Suprapubic skin (tissue), 4 donors: Measurements from ENCODE around the gene ARPC5. TPM values are rescaled to one million over a fixed set of nuclear protein-coding genes. Genes with fewer than 3 reads are reported as not detected.

Source experiments
- DNase-seq, 2 donors: peaks; one replicate each; pipeline ENCODE4 v3.0.0-alpha.2; 2019; ENCODE audit warnings: low spot score in 2 of 2
- H3K27ac ChIP-seq: fragments of 200-600 bp; sonication (generic); one replicate; pipeline ENCODE4 v1.5.1; 2019
- H3K27me3 ChIP-seq: fragments of 200-600 bp; sonication (generic); one replicate; pipeline ENCODE4 v1.5.1; 2019
- H3K36me3 ChIP-seq: fragments of 200-600 bp; sonication (generic); one replicate; pipeline ENCODE4 v1.5.1; 2019
- H3K4me1 ChIP-seq: fragments of 200-600 bp; sonication (generic); one replicate; pipeline ENCODE4 v1.5.1; 2019
- H3K4me3 ChIP-seq: fragments of 200-600 bp; sonication (generic); one replicate; pipeline ENCODE4 v1.5.1; 2019; ENCODE audit warnings: mild to moderate bottlenecking
- H3K9me3 ChIP-seq: fragments of 200-600 bp; sonication (generic); one replicate; pipeline ENCODE4 v1.5.1; 2019
- EP300 ChIP-seq: sonication (generic); formaldehyde crosslinking; IDR thresholded peaks from one replicate; pipeline ENCODE4 v1.6.1; 2017; ENCODE audit warnings: antibody characterized with exemption
- POLR2A ChIP-seq, 2 donors: fragments of 450-650 bp; IDR thresholded peaks; one replicate each; pipeline ENCODE4 v1.6.1; 2017; ENCODE audit warnings: antibody characterized with exemption in 2 of 2, mild to moderate bottlenecking in 2 of 2, moderate library complexity in 2 of 2
- POLR2AphosphoS5 ChIP-seq, 3 donors: sonication (generic); formaldehyde crosslinking; IDR thresholded peaks; one replicate each; pipeline ENCODE4 v1.6.1; 2017; ENCODE audit warnings: antibody characterized with exemption in 3 of 3
- WGBS: methylation state at CpG from one replicate; pipeline ENCODE4 v1.1.5; 2018; 5-methylcytosine and 5-hydroxymethylcytosine counted together
- total RNA-seq, 4 donors: library from RNA; depleted of rRNA; stranded (reverse); fragments of >200 nt; gene quantifications; one replicate each; pipeline ENCODE4 v1.1.0, GENCODE V29; 2016
- TF ChIP-seq, protein P1 (sequence below), 2 donors: fragments of 200-600 bp in 1 of 2; fragments of 450-650 bp in 1 of 2; sonication (generic) in 1 of 2; IDR thresholded peaks; one replicate each; pipeline ENCODE4 v1.5.1; 2016 to 2019; ENCODE audit warnings: antibody characterized with exemption in 2 of 2, mild to moderate bottlenecking in 1 of 2, moderate library complexity in 1 of 2

Gene ARPC5
- total RNA-seq, 4 donors from 2014 or later: 45.1 to 66.9 (median 52.5) TPM

DNA sequence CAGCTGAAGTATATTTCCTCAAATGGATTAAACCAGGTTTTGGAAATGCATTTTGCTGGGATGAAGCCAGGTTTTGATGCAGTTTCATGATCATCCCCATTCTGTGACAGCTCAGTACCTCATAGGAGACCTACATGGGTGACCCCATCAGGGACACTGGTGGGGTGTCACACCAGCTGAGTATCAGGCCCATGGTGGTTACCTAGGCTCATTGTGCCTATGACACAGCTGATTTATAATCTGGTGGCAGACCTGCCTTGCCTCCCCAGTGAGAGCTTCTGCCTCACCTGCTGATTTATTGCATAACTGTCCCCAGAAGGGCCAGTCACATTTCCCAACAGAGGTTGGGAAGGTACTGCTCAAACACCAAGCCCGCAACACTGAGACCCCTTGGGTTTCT, 49.1 kb downstream of the ARPC5 start:
- 100% methylated on average over 1 of the region's 1 CpG for WGBS
- H3K9me3 ChIP-seq: no peaks in the 10 kb centered on the region
- no peaks in the 10 kb centered on the region for H3K36me3 ChIP-seq
- H3K27me3 ChIP-seq: no peaks in the 10 kb centered on the region
- peaks cover 7% of the 10 kb centered on the region for H3K4me1 ChIP-seq
- peak in 1 of 2 donors; percentile 53 for DNase-seq
- TF ChIP-seq EP300 (no peak), POLR2A (IDR thresholded peaks at IDR 0.05) (no peak)
- TF ChIP-seq, protein P1, sequence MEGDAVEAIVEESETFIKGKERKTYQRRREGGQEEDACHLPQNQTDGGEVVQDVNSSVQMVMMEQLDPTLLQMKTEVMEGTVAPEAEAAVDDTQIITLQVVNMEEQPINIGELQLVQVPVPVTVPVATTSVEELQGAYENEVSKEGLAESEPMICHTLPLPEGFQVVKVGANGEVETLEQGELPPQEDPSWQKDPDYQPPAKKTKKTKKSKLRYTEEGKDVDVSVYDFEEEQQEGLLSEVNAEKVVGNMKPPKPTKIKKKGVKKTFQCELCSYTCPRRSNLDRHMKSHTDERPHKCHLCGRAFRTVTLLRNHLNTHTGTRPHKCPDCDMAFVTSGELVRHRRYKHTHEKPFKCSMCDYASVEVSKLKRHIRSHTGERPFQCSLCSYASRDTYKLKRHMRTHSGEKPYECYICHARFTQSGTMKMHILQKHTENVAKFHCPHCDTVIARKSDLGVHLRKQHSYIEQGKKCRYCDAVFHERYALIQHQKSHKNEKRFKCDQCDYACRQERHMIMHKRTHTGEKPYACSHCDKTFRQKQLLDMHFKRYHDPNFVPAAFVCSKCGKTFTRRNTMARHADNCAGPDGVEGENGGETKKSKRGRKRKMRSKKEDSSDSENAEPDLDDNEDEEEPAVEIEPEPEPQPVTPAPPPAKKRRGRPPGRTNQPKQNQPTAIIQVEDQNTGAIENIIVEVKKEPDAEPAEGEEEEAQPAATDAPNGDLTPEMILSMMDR (IDR thresholded peaks at IDR 0.05): no peak
- no peak overlapping the region for H3K27ac ChIP-seq
- no peak overlapping the region for H3K4me3 ChIP-seq

DNA sequence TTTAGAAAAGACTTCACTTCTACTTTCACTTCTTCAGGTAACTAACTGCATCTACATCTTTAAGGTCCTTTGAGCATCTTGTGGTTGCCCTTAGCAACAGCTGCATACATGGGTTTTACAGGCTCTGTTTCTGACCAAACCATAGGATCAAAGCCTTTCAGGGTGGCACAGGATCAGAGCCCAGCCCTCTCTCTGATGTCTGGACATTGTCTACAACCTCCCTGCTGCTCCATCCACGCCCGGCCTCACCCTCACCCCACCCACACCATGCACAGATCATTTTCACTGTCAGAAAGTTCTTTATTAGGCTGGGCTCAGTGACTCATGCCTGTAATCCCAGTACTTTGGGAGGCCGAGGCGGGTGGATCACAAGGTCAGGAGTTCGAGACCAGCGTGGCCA, 50.5 kb downstream of the ARPC5 start:
- Histone ChIP-seq H3K4me3 (no peak overlapping the region), H3K27ac (no peak overlapping the region), H3K36me3 (no peaks in the 10 kb centered on the region), H3K27me3 (no peaks in the 10 kb centered on the region), H3K4me1 (peaks cover 3% of the 10 kb centered on the region), H3K9me3 (no peaks in the 10 kb centered on the region)
- DNase-seq: no peak
- TF ChIP-seq, protein P1 (IDR thresholded peaks at IDR 0.05): no peak
- TF ChIP-seq POLR2A (IDR thresholded peaks at IDR 0.05) (no peak), POLR2AphosphoS5 (IDR thresholded peaks at IDR 0.05) (no peak), EP300 (no peak)
- WGBS: 72% methylated on average over 6 of the region's 6 CpGs

DNA sequence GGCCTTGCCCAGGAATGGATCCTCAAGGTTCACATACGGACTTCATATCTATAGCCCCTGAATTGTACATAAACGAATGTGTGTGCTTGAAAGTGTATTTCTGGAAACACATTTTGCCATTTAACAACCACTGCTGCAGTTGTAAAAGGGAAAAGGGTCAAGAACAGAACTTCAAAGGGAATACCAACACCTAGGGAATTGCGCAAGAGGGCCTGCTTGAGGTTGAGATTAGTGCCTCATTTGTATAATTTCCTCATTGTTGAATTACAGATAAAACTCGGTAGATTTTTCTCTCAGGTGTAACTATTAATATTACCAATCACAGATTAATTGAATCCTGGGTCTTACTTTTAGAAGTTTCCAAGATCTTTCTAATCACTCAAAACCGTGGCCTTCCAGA, 51.4 kb downstream of the ARPC5 start:
- no peak overlapping the region for H3K27ac ChIP-seq
- no peak for DNase-seq
- WGBS: 71% methylated on average over 5 of the region's 5 CpGs
- H3K4me3 ChIP-seq: no peak overlapping the region
- no peaks in the 10 kb centered on the region for H3K9me3 ChIP-seq
- no peaks in the 10 kb centered on the region for H3K27me3 ChIP-seq
- H3K4me1 ChIP-seq: no peaks in the 10 kb centered on the region
- TF ChIP-seq POLR2A (IDR thresholded peaks at IDR 0.05) (no peak), EP300 (no peak), POLR2AphosphoS5 (IDR thresholded peaks at IDR 0.05) (no peak)
- TF ChIP-seq, protein P1 (IDR thresholded peaks at IDR 0.05): no peak
- no peaks in the 10 kb centered on the region for H3K36me3 ChIP-seq

DNA sequence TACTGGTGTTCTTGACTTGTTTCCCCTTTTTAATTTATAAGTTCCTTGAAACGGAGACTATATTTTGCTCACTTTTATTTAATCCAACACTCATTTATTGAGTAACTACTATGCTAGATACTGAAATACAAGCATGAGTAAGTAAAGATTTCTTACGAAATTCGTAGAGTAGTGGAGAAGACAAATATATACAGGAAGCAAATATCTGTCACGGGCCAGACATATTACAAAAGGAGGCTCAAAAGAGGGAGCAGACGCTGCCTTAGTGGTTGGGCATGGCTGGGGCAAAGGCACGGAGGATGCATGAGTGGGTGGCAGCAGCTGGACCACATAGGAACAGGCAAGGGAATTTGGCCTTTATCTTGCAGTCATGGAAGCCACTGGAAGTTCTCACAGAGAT, 52.1 kb downstream of the ARPC5 start:
- 86% methylated on average over 6 of the region's 6 CpGs for WGBS
- H3K27ac ChIP-seq: no peak overlapping the region

DNA sequence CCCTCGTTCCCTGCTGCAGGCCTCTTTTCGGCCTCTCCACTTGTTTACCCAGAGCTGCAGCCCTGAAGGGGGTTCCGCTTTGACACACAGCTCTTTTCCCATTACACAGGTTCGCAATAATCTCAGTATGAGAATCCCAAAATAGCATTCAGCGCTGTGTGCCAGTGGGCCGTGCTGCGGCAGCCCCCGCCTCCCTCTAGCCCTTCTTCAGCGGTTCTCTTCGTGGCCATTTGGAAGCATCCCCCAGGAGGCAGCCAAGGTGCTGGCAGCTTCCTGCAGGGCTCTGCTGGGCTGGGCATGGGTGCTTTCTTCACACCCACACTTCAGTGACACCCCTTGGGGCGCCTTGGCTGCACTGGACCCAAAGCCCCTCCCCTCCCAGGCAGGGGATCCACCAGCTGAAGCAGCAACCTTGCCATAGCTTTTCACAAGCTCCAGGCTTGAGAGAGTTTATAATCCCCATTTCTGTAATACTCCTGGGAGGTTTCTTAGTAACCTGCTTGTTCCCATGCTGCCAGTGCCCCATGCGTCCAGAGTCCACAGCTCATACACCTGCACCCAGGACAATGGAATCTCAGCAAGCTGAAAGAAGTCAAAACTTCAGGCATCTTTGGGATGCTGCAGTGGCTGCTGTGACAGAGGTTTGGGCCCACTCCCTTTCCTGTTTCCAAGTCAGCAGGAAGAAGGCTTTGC, 53.4 kb downstream of the ARPC5 start:
- H3K4me1 ChIP-seq: no peaks in the 10 kb centered on the region
- 90% methylated on average over 10 of the region's 12 CpGs for WGBS

More for the DNA sequence above, 52.1 kb downstream of the ARPC5 start:
- Histone ChIP-seq H3K27me3 (no peaks in the 10 kb centered on the region), H3K4me1 (no peaks in the 10 kb centered on the region), H3K36me3 (no peaks in the 10 kb centered on the region), H3K4me3 (no peak overlapping the region), H3K9me3 (no peaks in the 10 kb centered on the region)
- no peak for TF ChIP-seq POLR2AphosphoS5 (IDR thresholded peaks at IDR 0.05)
- TF ChIP-seq, protein P1 (IDR thresholded peaks at IDR 0.05): no peak
- TF ChIP-seq EP300: no peak
- TF ChIP-seq POLR2A (IDR thresholded peaks at IDR 0.05): no peak
- DNase-seq: no peak

More for the DNA sequence above, 53.4 kb downstream of the ARPC5 start:
- no peak for DNase-seq
- Histone ChIP-seq H3K36me3 (no peaks in the 10 kb centered on the region), H3K27ac (no peak overlapping the region), H3K4me3 (no peak overlapping the region), H3K9me3 (no peaks in the 10 kb centered on the region), H3K27me3 (no peaks in the 10 kb centered on the region)
- TF ChIP-seq, protein P1 (IDR thresholded peaks at IDR 0.05): no peak
- TF ChIP-seq EP300: no peak
